Measurements from ENCODE around the gene IVD.

Gene IVD

DNA sequence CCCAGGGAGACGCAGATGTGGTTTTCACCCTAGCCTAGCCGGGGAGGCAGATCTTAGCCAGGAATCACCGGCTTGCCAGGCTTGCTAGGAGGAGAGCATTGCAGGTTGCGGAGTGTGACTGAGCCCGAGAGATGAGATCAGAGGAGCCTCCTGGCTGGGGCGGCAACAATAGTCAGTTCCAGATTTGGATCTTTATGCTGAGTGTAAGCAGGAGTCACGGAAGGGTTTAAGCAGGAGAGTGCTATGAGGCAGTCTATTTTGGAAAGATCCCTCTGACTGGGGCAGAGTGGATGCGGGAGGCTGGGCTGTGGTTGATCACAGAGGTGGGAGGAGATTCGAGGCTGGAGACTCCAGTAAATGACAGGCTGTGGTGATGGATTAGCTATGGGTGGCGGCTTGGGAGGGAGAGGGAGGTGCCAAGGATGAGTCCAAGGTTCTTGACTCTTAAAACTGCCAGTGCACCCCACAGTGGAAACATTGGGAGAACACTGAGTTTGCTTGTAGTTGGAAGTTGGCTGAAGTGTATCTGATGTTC lies 24.7 kb downstream of the IVD start:
- TF ChIP-seq TCF12 (IDR thresholded peaks at IDR 0.05; ENCODE audit: low read depth) (no peak), RAD21 (IDR thresholded peaks at IDR 0.05; ENCODE audit: low read depth) (no peak), NFIC (IDR thresholded peaks at IDR 0.05) (no peak), EP300 (IDR thresholded peaks at IDR 0.05; ENCODE audit: borderline replicate concordance) (no peak), TAF1 (IDR thresholded peaks at IDR 0.05; ENCODE audit: low read depth) (no peak), ZBTB7A (IDR thresholded peaks at IDR 0.05; ENCODE audit: low read depth) (no peak), YY1 (IDR thresholded peaks at IDR 0.05; ENCODE audit: low read depth) (no peak), TEAD4 (IDR thresholded peaks at IDR 0.05) (no peak), FOXM1 (IDR thresholded peaks at IDR 0.05; ENCODE audit: borderline replicate concordance, low read depth) (no peak)
- TF ChIP-seq, protein P1, sequence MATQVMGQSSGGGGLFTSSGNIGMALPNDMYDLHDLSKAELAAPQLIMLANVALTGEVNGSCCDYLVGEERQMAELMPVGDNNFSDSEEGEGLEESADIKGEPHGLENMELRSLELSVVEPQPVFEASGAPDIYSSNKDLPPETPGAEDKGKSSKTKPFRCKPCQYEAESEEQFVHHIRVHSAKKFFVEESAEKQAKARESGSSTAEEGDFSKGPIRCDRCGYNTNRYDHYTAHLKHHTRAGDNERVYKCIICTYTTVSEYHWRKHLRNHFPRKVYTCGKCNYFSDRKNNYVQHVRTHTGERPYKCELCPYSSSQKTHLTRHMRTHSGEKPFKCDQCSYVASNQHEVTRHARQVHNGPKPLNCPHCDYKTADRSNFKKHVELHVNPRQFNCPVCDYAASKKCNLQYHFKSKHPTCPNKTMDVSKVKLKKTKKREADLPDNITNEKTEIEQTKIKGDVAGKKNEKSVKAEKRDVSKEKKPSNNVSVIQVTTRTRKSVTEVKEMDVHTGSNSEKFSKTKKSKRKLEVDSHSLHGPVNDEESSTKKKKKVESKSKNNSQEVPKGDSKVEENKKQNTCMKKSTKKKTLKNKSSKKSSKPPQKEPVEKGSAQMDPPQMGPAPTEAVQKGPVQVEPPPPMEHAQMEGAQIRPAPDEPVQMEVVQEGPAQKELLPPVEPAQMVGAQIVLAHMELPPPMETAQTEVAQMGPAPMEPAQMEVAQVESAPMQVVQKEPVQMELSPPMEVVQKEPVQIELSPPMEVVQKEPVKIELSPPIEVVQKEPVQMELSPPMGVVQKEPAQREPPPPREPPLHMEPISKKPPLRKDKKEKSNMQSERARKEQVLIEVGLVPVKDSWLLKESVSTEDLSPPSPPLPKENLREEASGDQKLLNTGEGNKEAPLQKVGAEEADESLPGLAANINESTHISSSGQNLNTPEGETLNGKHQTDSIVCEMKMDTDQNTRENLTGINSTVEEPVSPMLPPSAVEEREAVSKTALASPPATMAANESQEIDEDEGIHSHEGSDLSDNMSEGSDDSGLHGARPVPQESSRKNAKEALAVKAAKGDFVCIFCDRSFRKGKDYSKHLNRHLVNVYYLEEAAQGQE (IDR thresholded peaks at IDR 0.05; ENCODE audit: low read depth), result no peak
- TF ChIP-seq, protein P2, sequence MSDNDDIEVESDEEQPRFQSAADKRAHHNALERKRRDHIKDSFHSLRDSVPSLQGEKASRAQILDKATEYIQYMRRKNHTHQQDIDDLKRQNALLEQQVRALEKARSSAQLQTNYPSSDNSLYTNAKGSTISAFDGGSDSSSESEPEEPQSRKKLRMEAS (IDR thresholded peaks at IDR 0.05), result no peak
- TF ChIP-seq, protein P3, sequence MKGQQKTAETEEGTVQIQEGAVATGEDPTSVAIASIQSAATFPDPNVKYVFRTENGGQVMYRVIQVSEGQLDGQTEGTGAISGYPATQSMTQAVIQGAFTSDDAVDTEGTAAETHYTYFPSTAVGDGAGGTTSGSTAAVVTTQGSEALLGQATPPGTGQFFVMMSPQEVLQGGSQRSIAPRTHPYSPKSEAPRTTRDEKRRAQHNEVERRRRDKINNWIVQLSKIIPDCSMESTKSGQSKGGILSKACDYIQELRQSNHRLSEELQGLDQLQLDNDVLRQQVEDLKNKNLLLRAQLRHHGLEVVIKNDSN (IDR thresholded peaks at IDR 0.05), result no peak

DNA sequence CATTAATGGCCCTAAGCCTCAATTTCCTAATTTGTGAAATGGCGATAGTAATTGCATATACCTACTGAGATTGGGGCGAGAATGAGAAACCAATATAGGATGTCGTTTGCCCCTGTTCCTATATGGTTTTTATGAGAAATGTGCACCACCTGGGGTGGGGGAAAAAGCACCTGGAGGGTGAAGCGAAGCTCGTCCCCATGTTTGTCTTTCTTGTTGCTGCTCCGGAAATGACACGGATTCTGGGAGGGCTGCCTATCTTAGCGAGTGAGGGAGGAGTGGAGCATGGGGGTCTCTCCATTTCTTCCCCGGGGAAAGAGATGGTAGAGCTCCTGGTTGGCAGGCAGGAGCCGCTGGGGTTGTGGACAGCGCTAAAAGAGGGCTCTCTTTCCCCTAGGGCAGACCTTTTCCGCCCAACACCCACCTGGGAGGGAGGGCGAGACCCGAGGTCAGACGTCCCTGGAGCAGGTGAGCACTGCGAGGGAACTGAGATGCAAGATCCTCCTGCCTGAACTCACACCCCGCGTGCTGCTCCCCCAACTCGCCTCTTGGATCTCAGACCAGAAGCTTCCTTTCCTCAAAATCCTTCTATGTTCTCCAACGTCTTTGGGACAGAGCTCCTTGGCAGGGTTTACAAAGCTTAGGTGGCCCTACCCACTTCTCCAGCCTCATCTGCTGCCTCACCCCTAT lies 29.6 kb downstream of the IVD start:
- TF ChIP-seq EGR1 (IDR thresholded peaks at IDR 0.05) (no peak), FOXM1 (IDR thresholded peaks at IDR 0.05; ENCODE audit: borderline replicate concordance, low read depth) (no peak), YY1 (IDR thresholded peaks at IDR 0.05; ENCODE audit: low read depth) (no peak), TEAD4 (IDR thresholded peaks at IDR 0.05) (no peak), TAF1 (IDR thresholded peaks at IDR 0.05; ENCODE audit: low read depth) (no peak), NFIC (IDR thresholded peaks at IDR 0.05) (no peak), ZBTB7A (IDR thresholded peaks at IDR 0.05; ENCODE audit: low read depth) (no peak), TCF12 (IDR thresholded peaks at IDR 0.05; ENCODE audit: low read depth) (no peak), RAD21 (IDR thresholded peaks at IDR 0.05; ENCODE audit: low read depth) (no peak), EP300 (IDR thresholded peaks at IDR 0.05; ENCODE audit: borderline replicate concordance) (no peak), CEBPB (IDR thresholded peaks at IDR 0.05) (no peak), CREB1 (IDR thresholded peaks at IDR 0.05; ENCODE audit: low read depth) (no peak)
- TF ChIP-seq, protein P2 (IDR thresholded peaks at IDR 0.05), result no peak
- TF ChIP-seq, protein P3 (IDR thresholded peaks at IDR 0.05), result no peak
- TF ChIP-seq, protein P1 (IDR thresholded peaks at IDR 0.05; ENCODE audit: low read depth), result no peak

DNA sequence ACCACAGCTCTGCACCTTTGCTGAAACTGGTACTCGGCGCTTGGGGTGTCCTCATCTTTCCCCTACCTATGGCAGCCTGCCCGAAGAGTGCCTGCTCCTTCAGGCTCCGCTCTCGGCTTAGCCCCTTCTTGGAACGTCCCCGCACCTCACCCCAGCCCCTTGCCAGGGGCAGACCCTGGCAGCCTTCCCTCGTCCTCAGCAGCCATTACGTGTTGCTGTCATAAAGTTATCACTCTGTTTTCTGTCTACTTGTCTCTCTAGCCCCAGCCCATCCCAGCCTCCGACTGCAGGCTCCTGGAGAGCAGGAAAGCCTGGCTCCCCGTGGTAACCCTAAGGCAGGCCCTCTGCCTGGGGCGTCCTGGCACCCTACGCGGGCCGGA lies 30.1 kb downstream of the IVD start:
- TF ChIP-seq CREB1 (IDR thresholded peaks at IDR 0.05; ENCODE audit: low read depth) (no peak), CEBPB (IDR thresholded peaks at IDR 0.05) (no peak), EGR1 (IDR thresholded peaks at IDR 0.05) (no peak), RAD21 (IDR thresholded peaks at IDR 0.05; ENCODE audit: low read depth) (no peak), EP300 (IDR thresholded peaks at IDR 0.05; ENCODE audit: borderline replicate concordance) (no peak), TCF12 (IDR thresholded peaks at IDR 0.05; ENCODE audit: low read depth) (no peak), YY1 (IDR thresholded peaks at IDR 0.05; ENCODE audit: low read depth) (no peak), NFIC (IDR thresholded peaks at IDR 0.05) (no peak), ZBTB7A (IDR thresholded peaks at IDR 0.05; ENCODE audit: low read depth) (no peak), TEAD4 (IDR thresholded peaks at IDR 0.05) (no peak)
- TF ChIP-seq, protein P1 (IDR thresholded peaks at IDR 0.05; ENCODE audit: low read depth), result no peak
- TF ChIP-seq, protein P3 (IDR thresholded peaks at IDR 0.05), result no peak
- TF ChIP-seq, protein P2 (IDR thresholded peaks at IDR 0.05), result no peak

Data from Ishikawa (cell line).